Retinal pigment epithelial cell (primary cell): ENCODE data around the gene MCM3.

ENCODE experiments used
- DNase-seq: peaks from one replicate; pipeline ENCODE4 v3.0.0-alpha.2; 2010; ENCODE audit warnings: low read depth
- H3K4me3 ChIP-seq: 2 replicates; pipeline ENCODE4 v1.5.1; 2011; ENCODE audit warnings: mild to moderate bottlenecking, low read length, control low read depth, moderate library complexity
- TF ChIP-seq, protein P1 (sequence below): conservative IDR thresholded peaks from 2 replicates; pipeline ENCODE4 v1.5.1; 2011; ENCODE audit warnings: low read depth, low read length, control low read depth, inconsistent platforms

The MCM3 gene

DNA sequence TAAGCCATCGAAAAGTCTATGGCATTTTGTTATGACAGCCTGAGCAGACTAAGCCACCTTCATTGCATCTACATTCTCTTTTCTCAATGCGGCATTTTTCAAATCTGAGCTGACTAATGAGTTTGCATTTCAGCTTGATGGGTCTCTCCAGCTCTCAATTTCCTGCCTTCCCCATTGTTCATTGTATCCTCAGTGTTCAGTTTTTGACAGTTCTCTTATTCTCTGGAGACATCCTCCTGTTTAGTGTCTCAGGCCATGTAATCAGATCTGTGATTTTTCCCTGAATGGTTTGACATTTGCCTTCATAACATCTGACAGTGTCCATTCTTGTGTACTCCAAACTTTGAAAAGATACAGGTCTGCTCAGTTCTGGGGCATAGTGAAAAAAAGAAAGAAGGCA, 27.9 kb upstream of the MCM3 start:
- no peak for DNase-seq
- no peak overlapping the region for H3K4me3 ChIP-seq
- TF ChIP-seq, protein P1, sequence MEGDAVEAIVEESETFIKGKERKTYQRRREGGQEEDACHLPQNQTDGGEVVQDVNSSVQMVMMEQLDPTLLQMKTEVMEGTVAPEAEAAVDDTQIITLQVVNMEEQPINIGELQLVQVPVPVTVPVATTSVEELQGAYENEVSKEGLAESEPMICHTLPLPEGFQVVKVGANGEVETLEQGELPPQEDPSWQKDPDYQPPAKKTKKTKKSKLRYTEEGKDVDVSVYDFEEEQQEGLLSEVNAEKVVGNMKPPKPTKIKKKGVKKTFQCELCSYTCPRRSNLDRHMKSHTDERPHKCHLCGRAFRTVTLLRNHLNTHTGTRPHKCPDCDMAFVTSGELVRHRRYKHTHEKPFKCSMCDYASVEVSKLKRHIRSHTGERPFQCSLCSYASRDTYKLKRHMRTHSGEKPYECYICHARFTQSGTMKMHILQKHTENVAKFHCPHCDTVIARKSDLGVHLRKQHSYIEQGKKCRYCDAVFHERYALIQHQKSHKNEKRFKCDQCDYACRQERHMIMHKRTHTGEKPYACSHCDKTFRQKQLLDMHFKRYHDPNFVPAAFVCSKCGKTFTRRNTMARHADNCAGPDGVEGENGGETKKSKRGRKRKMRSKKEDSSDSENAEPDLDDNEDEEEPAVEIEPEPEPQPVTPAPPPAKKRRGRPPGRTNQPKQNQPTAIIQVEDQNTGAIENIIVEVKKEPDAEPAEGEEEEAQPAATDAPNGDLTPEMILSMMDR: no peak

GRCh38 chr6:52310932-52311331, 26.4 kb upstream of the MCM3 start:
- TF ChIP-seq, protein P1: no peak
- no peak for DNase-seq
- H3K4me3 ChIP-seq: no peak overlapping the region

GRCh38 chr6:52307900-52308372, 23.4 kb upstream of the MCM3 start:
- H3K4me3 ChIP-seq: no peak overlapping the region
- TF ChIP-seq, protein P1: no peak
- DNase-seq: no peak

DNA sequence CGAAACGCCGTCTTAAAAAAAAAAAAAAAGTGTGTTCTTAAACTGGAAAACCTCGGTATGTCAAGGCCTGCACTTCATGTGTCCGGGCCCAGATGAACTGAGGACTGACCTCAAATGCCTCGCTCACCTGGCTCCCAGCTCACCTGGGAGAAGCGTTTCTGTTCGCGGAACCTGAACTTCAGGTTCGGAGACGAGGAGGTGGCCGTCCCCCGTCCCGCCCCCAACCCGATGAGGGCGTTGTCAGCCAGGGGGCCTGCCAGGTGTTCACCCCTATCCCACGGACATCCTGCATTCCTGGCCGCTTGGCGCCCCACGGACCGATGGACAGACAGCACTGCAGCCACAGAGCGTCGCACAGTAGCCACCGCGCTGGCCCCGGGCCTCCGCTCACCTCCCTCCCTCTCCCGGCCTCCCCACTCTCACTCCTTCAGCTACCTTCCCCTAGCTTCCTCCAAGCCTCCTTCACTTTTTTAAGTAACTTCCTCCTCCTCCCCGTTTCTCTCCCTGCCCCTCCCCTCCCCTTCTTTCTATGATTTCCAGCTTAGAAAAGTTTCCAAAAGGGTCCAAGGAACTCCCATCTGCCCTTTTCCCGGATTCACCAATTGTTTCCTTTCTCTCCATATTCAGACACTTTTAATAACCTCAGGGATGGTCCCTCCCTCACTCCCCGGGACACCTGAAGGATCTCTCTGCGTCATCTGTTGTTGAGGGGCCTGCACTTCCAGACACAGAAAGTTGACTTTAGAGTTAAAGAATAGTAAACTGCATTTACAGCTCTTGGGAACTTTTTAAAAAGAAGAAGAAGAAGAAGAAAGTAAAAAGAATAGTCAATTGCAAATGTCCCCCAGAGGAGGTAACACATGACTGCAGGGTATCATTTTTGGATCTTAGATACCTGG, 22.7 kb upstream of the MCM3 start:
- TF ChIP-seq, protein P1: no peak
- no peak for DNase-seq
- no peak overlapping the region for H3K4me3 ChIP-seq

DNA sequence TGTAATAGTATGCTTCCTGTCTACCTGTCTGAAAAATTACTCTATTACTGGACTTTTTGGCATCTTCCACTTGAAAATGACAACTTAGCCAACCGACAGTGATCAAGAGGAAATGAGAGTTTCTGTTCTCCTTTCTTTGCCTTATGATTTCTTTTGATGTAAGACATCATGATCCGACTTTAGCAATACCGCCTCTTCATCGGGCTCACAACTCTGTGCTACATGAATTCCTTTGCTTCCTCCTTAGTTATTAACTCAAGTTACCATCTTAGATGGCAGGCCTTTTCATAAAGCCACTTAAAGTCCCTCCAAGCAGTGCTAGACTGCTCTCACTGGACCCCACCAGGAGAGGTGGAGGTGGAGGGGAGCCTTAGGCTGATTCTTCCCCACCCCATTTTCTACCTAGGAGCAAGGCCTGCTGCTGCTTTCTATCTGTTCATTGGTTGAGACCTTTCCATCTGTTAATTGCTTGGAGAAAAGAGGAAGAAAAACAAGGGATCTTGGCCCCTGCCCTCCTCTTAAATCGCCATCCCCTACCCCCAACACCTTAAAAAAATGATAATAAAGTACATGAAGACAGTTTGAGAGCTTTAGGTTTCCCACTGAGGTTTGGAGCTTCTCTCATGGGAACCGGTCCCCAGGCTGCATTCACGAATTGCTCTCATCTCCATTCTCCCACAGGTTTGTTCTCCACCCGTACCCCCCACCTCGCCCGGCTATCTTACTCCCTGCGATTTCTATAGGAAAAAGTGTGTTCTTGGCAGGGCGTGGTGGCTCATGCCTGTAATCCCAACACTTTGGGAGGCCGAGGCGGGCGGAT, 21.6 kb upstream of the MCM3 start:
- no peak for DNase-seq
- TF ChIP-seq, protein P1: no peak

DNA sequence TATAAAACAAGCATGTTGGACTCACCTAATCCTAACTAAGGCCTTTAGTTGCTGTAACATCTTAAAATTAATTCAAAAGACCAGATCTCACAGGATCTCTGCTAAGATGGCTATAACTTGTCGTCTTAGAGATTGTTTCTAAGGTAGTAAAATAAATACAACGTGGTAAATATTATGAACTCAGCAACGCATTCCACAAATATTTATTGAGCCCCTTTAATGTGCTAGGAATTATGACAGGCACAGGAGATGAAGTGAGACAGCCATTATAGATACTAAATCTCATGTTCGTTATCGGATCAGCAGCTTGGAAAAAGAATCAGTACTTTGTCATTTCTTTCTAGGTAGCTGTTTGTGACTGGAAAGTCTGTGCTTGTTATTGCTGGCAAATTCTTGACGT, 20.9 kb upstream of the MCM3 start:
- H3K4me3 ChIP-seq: no peak overlapping the region
- TF ChIP-seq, protein P1: no peak
- DNase-seq: peak; percentile 40

More for the DNA sequence above, 21.6 kb upstream of the MCM3 start:
- no peak overlapping the region for H3K4me3 ChIP-seq
